IgD-negative memory B cell (primary cell): ENCODE data around the gene FBXO46. TPM values are rescaled to one million over a fixed set of nuclear protein-coding genes. Genes with fewer than 3 reads are reported as not detected.
"Not testable (repeated sequence)": the region's sequence is repeated elsewhere in the genome, so short reads cannot be mapped to it uniquely, and the experiment has no call there.

Experiments
- H3K27ac Mint-ChIP-seq, 3 donors: one replicate each; pipeline ENCODE4 v1.8.0; 2020 to 2022; ENCODE audit warnings: mild to moderate bottlenecking in 3 of 3, mixed read lengths in 3 of 3, moderate library complexity in 1 of 3
- H3K27me3 Mint-ChIP-seq: one replicate; pipeline ENCODE4 v1.8.0; 2021; ENCODE audit warnings: mixed read lengths
- H3K36me3 Mint-ChIP-seq: one replicate; pipeline ENCODE4 v1.8.0; 2020; ENCODE audit warnings: mild to moderate bottlenecking, mixed read lengths
- H3K4me1 Mint-ChIP-seq, 3 donors: one replicate each; pipeline ENCODE4 v1.8.0; 2020 to 2022; ENCODE audit warnings: mixed read lengths in 3 of 3, mild to moderate bottlenecking in 1 of 3
- H3K4me3 Mint-ChIP-seq, 4 donors: one replicate each; pipeline ENCODE4 v1.8.0; 2020 to 2022; ENCODE audit warnings: mild to moderate bottlenecking in 4 of 4, mixed read lengths in 4 of 4, moderate library complexity in 3 of 4
- H3K9me3 Mint-ChIP-seq, 3 donors: one replicate each; pipeline ENCODE4 v1.8.0; 2020 to 2021; ENCODE audit warnings: mixed read lengths in 3 of 3, mild to moderate bottlenecking in 1 of 3
- polyA plus RNA-seq: library from polyadenylated mRNA; unstranded; fragments of 300-500 nt; fragmentation: Illumina TruSeq; gene quantifications from one replicate; pipeline ENCODE4 v1.2.3, GENCODE V29; 2021

FBXO46 gene
- polyA plus RNA-seq, 1 donor from 2014 or later = 23.7 TPM

DNA sequence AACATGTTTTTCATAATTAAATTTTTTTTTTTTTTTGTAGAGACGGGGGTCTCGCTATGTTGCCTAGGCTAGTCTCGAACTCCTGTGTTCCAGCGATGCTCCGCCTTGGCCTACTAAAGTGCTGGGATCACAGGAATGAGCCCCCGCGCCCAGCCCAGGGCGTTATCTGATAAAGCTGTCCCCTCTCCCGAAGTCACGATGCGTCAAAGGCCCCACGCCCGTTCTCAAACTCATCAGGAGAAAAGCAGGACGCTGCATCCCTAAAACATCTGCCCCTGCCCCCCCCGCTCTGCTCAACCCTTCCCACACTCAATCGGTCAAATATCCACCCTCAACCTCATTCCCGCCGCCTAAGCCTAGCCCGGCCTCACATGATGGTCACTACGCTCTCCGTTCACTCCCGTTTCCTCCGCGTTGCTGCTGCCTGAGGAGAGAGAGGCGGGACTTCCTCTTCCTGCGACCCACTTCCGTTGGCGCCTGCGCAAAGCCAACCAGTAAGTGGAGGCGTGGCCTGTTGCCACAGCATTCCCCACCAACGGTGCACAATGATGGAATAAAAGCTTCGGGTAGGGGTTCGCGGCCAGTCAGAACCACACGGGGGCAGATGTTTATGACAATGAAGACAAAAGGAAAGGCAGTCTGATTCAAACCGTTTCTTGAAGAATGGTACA, 39.0 kb downstream of the FBXO46 start, which contains the start of gene SNRPD2:
SNRPD2 (minus strand) TSS at position 438 of the 671 bp plus-strand sequence; CDS start at position 373, 65 bp downstream.
- no peaks in the 10 kb centered on the region for H3K27me3 Mint-ChIP-seq

DNA sequence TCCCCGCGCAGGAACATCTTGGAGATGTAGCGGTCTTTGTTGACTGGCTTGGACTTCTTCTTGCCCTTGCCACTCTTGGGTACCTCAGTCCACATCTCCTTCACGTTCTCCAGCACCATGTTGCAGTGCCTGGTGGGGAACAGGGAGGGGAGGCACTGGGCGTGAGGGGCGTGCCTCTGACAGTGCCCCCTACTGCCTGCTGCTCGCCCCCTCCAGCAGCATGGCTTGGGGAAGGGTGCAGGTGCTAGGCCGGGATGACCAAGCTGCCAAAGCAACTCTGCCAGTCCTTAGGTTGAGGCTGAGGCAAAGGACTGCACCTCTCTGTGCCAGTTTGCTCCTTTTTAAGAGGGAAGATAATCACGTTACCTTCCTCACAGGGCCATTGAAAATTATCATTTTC, 43.1 kb downstream of the FBXO46 start:
- H3K4me3 Mint-ChIP-seq = peak overlapping the region in 1 of 4 donors; percentile 39
- H3K27ac Mint-ChIP-seq = no peak overlapping the region
- H3K27me3 Mint-ChIP-seq = no peaks in the 10 kb centered on the region
- no peaks in the 10 kb centered on the region for H3K9me3 Mint-ChIP-seq
- H3K36me3 Mint-ChIP-seq = peaks cover 4% of the 10 kb centered on the region
- peaks cover 4 to 9% (median 9%) of the 10 kb centered on the region in 3 donors for H3K4me1 Mint-ChIP-seq

More for the DNA sequence above, 39.0 kb downstream of the FBXO46 start, which contains the start of gene SNRPD2:
- Mint-ChIP-seq H3K4me3 (peak within 1 kb of the TSS; percentile 88 to 100 (median 98)), H3K27ac (peak within 1 kb of the TSS; percentile 89 to 98 (median 96)), H3K4me1 (peaks cover 6 to 14% (median 12%) of the 10 kb centered on the region in 3 donors), H3K36me3 (peaks cover 3% of the 10 kb centered on the region), H3K9me3 (no peaks in the 10 kb centered on the region)

DNA sequence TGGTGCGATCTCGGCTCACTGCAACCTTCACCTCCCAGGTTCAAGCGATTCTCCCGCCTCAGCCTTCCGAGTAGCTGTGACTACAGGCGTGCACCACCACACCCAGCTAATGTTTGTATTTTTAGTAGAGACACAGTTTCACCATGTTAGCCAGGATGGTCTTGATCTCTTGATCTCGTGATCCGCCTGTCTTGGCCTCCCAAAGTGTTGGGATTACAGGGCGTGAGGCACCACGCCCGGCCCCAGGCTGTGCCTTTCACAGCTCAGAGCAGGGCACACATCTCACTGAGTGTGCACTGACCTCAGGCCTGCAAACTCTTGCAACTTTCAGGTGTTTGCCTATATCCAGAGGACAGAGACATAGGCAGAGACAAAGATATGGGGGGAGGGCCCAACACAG, 45.7 kb downstream of the FBXO46 start:
- not testable (repeated sequence) for H3K4me1 Mint-ChIP-seq, H3K4me3 Mint-ChIP-seq, H3K9me3 Mint-ChIP-seq, H3K36me3 Mint-ChIP-seq, H3K27me3 Mint-ChIP-seq, H3K27ac Mint-ChIP-seq

DNA sequence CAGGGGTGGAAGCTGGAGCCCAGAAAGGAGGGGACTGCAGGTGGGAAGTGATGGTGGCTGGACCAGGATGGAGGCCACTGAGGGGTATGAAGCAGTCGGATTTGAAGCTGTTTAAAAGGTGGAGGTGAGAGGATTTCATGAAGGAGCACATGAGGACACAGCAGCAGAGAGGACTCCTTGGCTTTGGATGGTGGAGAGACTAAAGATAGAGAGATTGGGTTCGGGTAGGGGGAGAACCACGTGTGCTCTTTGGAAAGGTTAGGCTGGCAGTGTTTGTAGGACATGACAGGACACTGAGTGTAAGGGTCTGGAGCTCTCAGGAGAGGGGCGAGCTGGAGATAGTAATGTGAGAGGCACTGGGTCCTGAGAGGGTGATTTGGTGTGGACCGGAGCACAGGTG, 47.8 kb downstream of the FBXO46 start:
- Mint-ChIP-seq H3K27me3 (peaks cover 3% of the 10 kb centered on the region), H3K4me3 (peak overlapping the region in 1 of 4 donors; percentile 7), H3K36me3 (peaks cover 1% of the 10 kb centered on the region), H3K9me3 (no peaks in the 10 kb centered on the region), H3K4me1 (peaks cover 3 to 7% (median 4%) of the 10 kb centered on the region in 3 donors), H3K27ac (peak overlapping the region; percentile 14 to 44 (median 41))

DNA sequence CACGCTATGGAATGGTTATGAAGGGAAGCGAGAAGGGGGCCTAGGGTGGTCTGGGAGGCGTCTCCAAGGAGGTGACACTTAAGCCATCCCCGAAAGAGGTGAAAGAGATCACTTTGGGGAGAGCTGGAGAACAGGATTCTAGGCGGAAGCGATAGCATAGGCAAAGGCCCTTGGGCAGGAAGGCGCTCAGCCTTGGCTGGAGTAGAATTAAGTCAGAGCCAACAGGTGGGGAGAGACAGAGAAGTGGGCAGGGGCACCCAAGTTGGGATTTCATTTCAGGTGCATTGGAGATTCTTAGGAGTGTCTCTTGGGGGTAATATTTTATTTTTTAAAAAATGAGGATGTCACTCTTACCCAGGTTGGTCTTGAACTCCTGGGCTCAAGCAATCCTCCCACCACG, 48.6 kb downstream of the FBXO46 start:
- H3K27me3 Mint-ChIP-seq = peaks cover 8% of the 10 kb centered on the region
- peaks cover 7 to 13% (median 8%) of the 10 kb centered on the region in 3 donors for H3K4me1 Mint-ChIP-seq
- H3K36me3 Mint-ChIP-seq = peaks cover 1% of the 10 kb centered on the region
- H3K27ac Mint-ChIP-seq = peak overlapping the region in 1 of 3 donors; percentile 16
- peak overlapping the region in 3 of 4 donors; percentile 39 to 59 (median 49) for H3K4me3 Mint-ChIP-seq
- no peaks in the 10 kb centered on the region for H3K9me3 Mint-ChIP-seq

DNA sequence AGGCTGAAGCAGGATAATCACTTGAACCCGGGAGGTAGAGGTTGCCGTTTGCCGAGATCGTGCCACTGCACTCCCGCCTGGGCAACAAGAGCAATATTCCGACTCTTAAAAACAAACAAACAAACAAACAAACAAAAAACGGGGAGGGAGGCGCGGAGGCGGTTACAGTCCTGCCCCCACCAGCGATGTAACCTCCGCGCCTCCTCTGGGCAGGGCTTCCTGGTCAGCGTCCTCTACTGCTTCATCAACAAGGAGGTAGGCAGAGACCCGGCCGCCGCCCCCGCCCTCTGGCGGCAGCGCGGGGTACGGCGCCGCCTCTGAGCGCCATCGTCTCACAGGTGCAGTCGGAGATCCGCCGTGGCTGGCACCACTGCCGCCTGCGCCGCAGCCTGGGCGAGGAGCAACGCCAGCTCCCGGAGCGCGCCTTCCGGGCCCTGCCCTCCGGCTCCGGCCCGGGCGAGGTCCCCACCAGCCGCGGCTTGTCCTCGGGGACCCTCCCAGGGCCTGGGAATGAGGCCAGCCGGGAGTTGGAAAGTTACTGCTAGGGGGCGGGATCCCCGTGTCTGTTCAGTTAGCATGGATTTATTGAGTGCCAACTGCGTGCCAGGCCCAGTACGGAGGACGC, 49.2 kb downstream of the FBXO46 start:
- H3K27ac Mint-ChIP-seq = peak overlapping the region; percentile 51 to 68 (median 53)
- peaks cover 13% of the 10 kb centered on the region for H3K27me3 Mint-ChIP-seq
- H3K4me1 Mint-ChIP-seq = peaks cover 7 to 13% (median 10%) of the 10 kb centered on the region in 3 donors
- H3K36me3 Mint-ChIP-seq = peaks cover 1% of the 10 kb centered on the region
- H3K9me3 Mint-ChIP-seq = no peaks in the 10 kb centered on the region
- H3K4me3 Mint-ChIP-seq = peak overlapping the region; percentile 63 to 91 (median 84)

DNA sequence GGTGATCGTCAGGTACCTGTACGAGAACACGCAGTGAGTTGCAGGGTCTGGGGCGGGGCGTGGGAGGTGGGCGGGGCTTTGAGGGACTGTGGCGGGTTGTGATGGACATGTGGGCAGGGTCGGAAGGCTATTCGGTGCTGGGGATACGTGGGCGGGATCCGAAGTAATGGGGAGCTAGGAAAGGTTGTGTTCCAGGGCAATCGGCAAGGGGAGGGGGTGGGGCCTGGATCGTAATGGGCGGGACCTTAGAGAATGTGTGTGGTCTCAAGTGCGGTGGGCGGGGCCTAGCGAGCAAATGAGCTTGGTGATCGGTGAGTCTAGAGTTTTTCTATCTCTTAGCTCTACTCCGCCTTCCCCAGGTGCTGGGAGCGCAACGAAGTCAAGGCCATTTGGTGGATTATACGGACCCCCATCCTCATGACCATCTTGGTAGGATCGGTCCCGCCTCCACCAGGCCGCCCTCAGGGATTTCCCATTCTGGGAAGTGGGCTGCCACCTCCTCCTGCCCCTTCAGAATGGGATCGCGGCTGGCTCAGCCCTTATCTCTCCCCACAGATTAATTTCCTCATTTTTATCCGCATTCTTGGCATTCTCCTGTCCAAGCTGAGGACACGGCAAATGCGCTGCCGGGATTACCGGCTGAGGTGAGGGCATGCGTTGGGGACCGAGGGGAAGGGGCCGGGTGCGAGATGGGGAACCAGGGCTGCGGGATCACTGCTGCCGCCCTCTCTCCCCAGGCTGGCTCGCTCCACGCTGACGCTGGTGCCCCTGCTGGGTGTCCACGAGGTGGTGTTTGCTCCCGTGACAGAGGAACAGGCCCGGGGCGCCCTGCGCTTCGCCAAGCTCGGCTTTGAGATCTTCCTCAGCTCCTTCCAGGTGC, 53.1 kb downstream of the FBXO46 start:
- Mint-ChIP-seq H3K4me3 (peak overlapping the region; percentile 61 to 96 (median 80)), H3K36me3 (no peaks in the 10 kb centered on the region), H3K4me1 (peaks cover 7 to 15% (median 12%) of the 10 kb centered on the region in 3 donors), H3K27me3 (peaks cover 16% of the 10 kb centered on the region), H3K27ac (peak overlapping the region in 1 of 3 donors; percentile 71), H3K9me3 (no peaks in the 10 kb centered on the region)

DNA sequence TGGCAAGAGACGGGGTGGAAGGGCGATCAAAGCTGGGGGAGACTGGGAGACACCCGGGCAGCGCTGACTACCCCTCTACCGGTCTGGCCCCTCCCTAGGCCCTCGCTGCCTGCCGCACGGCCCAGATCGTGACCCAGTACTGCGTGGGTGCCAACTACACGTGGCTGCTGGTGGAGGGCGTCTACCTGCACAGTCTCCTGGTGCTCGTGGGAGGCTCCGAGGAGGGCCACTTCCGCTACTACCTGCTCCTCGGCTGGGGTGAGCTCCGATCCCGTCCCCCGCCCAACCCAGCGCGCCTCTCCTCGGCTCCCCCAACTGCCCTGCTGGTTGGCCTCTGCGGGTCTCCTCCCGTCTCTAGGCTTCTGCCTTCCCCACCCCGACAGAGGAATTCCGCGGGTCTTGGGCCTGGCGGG, 53.8 kb downstream of the FBXO46 start:
- Mint-ChIP-seq H3K4me1 (peaks cover 7 to 10% (median 10%) of the 10 kb centered on the region in 3 donors), H3K9me3 (no peaks in the 10 kb centered on the region), H3K27ac (no peak overlapping the region), H3K36me3 (no peaks in the 10 kb centered on the region), H3K4me3 (peak overlapping the region; percentile 57 to 88 (median 67)), H3K27me3 (peaks cover 16% of the 10 kb centered on the region)

DNA sequence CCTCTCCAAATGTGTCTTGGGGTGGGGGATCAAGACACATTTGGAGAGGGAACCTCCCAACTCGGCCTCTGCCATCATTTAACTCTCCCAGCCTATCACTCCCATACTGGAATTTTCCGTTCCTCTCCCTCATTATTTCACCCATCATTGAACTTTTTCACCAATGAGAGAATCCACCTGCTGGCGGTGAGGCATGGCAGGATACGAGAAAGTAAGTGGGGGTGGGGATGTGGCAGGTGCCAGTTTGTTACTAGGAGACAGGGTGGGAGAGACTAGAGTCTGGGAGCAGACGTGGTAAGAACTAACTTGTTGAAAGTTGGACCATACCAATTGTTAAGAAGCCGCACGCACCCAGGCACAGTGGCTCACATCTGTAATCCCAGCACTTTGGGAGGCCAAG, 55.8 kb downstream of the FBXO46 start:
- Mint-ChIP-seq H3K36me3 (no peaks in the 10 kb centered on the region), H3K27ac (no peak overlapping the region), H3K27me3 (peaks cover 27% of the 10 kb centered on the region), H3K4me1 (peaks cover 7 to 13% (median 10%) of the 10 kb centered on the region in 3 donors), H3K9me3 (peaks cover 0 to 1% (median 0%) of the 10 kb centered on the region in 3 donors), H3K4me3 (no peak overlapping the region)

DNA sequence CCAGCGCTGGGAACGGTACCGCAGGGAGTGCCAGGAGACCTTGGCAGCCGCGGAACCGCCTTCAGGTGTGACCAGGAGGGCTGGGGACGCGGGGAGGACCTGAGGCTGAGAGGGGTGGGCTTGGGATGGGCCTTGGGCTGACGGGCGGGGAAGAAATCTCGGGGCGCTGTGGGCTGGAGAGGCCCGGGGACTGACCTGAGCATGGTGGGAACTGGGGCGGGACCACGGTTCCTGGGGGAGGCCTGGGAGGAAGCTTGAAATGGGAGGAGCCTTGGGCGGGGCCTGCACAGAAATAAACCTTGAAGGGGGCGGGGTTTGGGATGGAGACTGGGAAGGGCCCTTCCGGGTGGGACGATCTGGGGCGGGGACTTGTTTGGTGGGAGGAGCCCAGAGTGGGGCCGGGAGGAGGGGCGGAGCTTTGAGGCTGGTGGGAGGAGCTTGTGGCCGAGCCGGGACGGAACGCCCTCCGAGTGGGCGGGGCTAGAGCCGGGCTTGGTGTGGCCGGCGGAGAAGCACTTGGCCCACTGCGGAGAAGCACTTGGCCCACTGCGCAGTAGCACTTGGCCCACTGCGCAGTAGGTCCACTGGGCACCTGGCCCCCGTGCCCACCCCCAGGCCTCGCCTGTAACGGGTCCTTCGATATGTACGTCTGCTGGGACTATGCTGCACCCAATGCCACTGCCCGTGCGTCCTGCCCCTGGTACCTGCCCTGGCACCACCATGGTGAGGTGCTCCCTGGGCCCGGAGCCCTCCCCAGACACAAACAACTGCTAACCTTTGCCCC, 59.8 kb downstream of the FBXO46 start:
- Mint-ChIP-seq H3K27ac (no peak overlapping the region), H3K36me3 (no peaks in the 10 kb centered on the region), H3K4me3 (peak overlapping the region in 2 of 4 donors; percentile 43 to 85), H3K9me3 (peaks cover 0 to 1% (median 0%) of the 10 kb centered on the region in 3 donors), H3K4me1 (peaks cover 11 to 21% (median 12%) of the 10 kb centered on the region in 3 donors), H3K27me3 (peaks cover 30% of the 10 kb centered on the region)

DNA sequence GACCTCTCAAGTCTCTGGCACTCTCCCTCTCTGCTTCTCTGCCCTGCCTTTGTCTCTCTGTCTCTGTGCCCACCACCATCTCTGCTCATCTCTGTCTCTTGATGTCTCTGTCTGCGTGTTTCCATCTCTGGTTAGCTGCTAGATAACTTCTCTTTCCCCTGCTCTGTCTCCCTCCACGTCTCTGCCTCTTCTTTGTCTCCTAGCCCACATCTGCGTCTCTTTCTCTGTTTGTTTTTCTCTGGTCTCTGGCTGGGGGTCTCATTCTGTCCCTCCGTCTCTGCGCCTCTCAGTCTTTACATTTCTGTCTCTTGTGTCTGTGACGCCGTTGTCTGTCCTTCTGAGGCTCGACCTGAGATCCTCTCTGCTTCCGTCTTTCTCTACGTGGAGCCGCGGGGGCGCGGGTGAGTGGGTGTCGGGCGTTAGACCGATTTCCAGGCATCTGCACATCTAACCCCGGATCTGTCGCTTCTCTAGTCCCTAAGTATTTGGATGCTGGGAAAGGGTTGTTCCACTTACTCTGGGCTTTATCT, 62.3 kb downstream of the FBXO46 start:
- peak overlapping the region; percentile 64 to 84 (median 79) for H3K4me3 Mint-ChIP-seq
- peaks cover 11 to 21% (median 12%) of the 10 kb centered on the region in 3 donors for H3K4me1 Mint-ChIP-seq
- peak overlapping the region in 2 of 3 donors; percentile 53 to 88 for H3K27ac Mint-ChIP-seq
- H3K27me3 Mint-ChIP-seq = peaks cover 30% of the 10 kb centered on the region
- H3K36me3 Mint-ChIP-seq = no peaks in the 10 kb centered on the region
- peaks cover 0 to 1% (median 0%) of the 10 kb centered on the region in 3 donors for H3K9me3 Mint-ChIP-seq

DNA sequence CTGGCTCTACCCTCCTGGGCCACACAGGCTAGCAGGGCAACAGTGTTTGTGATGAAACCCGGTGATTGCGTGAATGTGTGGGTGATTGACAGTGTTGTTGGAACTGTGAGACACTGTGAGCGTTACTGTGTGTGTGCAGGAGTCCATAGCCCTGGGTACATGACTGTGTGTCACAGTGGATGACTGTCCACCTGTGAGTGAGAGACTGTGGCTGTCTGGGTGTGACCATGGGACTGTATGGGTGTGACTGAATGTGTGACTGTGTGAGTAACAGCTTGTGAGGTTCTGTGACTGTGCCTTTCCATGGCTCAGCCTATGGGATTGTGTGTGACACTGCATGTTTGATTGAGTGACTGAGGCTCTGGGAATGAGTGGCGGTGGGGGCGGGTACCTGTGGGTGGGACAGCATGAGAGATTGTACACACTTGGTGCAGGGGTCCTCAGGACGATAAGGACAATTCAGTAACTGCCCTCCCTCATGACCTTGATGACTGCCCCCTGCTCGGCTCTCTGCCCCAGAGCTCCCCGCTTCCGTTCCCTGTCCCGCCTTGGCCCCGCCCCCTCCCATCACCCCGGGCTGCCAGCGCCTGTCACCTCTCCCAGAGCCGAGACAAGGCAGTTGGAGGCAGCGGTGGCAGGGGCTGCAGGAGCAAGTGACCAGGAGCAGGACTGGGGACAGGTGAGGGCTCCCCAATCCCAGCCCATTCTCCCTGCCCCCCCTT, 62.9 kb downstream of the FBXO46 start, which contains the start of gene GIPR:
GIPR (plus strand) TSS at position 602 of the 722 bp plus-strand sequence. CDS start 1,300 bp downstream, outside the sequence.
- Mint-ChIP-seq H3K27ac (peak within 1 kb of the TSS in 2 of 3 donors; percentile 86 to 88), H3K4me3 (peak within 1 kb of the TSS; percentile 64 to 85 (median 82)), H3K36me3 (no peaks in the 10 kb centered on the region), H3K4me1 (peaks cover 11 to 21% (median 12%) of the 10 kb centered on the region in 3 donors), H3K9me3 (peaks cover 0 to 1% (median 0%) of the 10 kb centered on the region in 3 donors), H3K27me3 (peaks cover 30% of the 10 kb centered on the region)

DNA sequence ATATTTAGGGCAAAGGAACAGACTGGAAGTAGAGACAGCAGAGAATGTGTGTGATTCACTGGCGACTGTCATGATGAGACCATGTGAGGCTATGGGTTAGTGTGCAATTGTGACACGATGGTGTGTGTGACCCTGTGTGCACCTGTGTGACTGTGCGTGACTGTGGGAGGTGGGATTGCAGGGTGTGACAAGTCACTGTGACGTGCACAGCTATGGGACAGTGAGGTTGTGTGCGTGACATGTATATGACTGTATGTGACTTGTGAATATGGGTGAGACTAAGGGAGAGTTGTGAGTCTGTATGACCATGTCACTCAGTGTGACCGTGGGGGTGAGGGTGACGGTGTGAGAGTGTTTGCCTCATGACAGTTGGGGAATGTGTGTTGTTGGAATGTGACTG, 66.1 kb downstream of the FBXO46 start:
- Mint-ChIP-seq H3K4me3 (no peak overlapping the region), H3K4me1 (peaks cover 12 to 17% (median 14%) of the 10 kb centered on the region in 3 donors), H3K27me3 (peaks cover 25% of the 10 kb centered on the region), H3K27ac (no peak overlapping the region), H3K9me3 (peaks cover 0 to 1% (median 0%) of the 10 kb centered on the region in 3 donors), H3K36me3 (no peaks in the 10 kb centered on the region)
